Spleen (tissue), 7 donors: ENCODE results near the gene IL36RN.

Experiments
- POLR2A ChIP-seq, 3 donors: fragments of 450-650 bp; IDR thresholded peaks; one replicate each; pipeline ENCODE4 v1.5.1; 2017; ENCODE audit warnings: antibody characterized with exemption in 3 of 3, mild to moderate bottlenecking in 1 of 3
- POLR2AphosphoS5 ChIP-seq, 3 donors: sonication (generic); formaldehyde crosslinking; IDR thresholded peaks; one replicate each; pipeline ENCODE4 v1.5.1; 2017; ENCODE audit warnings: antibody characterized with exemption in 3 of 3
- TF ChIP-seq, protein P1 (sequence below), 11 experiments: fragments of 200-600 bp in 7 of 11; fragments of 450-650 bp in 4 of 11; sonication (generic) in 4 of 11; IDR thresholded peaks in 8 of 11; conservative IDR thresholded peaks in 3 of 11; 1 replicate in 7 of 11; 2 replicates in 4 of 11; pipeline versions ENCODE4 v1.4.0 to v1.8.0; 2016 to 2021; ENCODE audit warnings: antibody characterized with exemption in 11 of 11, inconsistent platforms in 4 of 11, mild to moderate bottlenecking in 1 of 11
- donor health status: DM: no; HTN: no; CAD: no; lungs with moderate emphysema.
- donor health status: DM: no; HTN: no; CAD: no.
- donor health status: DM: no; HTN: no; CAD: no.

DNA sequence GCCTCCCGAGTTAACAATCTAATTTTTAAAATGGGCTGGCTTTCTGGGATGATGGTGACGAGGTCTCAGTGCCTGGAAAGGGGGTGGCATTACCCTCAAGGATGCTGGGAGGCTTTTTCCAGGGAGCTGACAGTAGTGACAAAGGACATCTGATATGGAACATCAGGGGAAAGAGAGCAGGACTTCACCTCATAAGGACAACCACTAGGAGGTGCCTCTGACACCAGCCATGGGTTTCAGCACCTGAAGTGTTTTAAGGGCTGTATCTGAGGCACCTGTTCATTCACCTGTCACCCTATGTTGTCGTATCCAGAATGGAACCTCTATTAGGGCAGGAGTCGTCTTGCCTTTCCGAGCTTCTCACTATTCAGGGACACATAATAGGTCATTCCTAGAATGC, 17.1 kb upstream of the IL36RN start:
- TF ChIP-seq POLR2AphosphoS5 (IDR thresholded peaks at IDR 0.05) = no peak
- TF ChIP-seq, protein P1, sequence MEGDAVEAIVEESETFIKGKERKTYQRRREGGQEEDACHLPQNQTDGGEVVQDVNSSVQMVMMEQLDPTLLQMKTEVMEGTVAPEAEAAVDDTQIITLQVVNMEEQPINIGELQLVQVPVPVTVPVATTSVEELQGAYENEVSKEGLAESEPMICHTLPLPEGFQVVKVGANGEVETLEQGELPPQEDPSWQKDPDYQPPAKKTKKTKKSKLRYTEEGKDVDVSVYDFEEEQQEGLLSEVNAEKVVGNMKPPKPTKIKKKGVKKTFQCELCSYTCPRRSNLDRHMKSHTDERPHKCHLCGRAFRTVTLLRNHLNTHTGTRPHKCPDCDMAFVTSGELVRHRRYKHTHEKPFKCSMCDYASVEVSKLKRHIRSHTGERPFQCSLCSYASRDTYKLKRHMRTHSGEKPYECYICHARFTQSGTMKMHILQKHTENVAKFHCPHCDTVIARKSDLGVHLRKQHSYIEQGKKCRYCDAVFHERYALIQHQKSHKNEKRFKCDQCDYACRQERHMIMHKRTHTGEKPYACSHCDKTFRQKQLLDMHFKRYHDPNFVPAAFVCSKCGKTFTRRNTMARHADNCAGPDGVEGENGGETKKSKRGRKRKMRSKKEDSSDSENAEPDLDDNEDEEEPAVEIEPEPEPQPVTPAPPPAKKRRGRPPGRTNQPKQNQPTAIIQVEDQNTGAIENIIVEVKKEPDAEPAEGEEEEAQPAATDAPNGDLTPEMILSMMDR (IDR thresholded peaks at IDR 0.05 in 8 of 11, conservative IDR thresholded peaks at IDR 0.05 in 3 of 11) = no peak
- TF ChIP-seq POLR2A (IDR thresholded peaks at IDR 0.05) = no peak
